Islet of Langerhans (tissue), 1 donor: ENCODE results near the gene BHLHA15.
"Not testable (repeated sequence)": the region's sequence is repeated elsewhere in the genome, so short reads cannot be mapped to it uniquely, and the experiment has no call there.

Experiments
- FAIRE-seq: peaks from one replicate; lab custom pipeline; 2011; peaks lifted over from hg19 to GRCh38; lab: Jason Lieb, UNC

The BHLHA15 gene

DNA sequence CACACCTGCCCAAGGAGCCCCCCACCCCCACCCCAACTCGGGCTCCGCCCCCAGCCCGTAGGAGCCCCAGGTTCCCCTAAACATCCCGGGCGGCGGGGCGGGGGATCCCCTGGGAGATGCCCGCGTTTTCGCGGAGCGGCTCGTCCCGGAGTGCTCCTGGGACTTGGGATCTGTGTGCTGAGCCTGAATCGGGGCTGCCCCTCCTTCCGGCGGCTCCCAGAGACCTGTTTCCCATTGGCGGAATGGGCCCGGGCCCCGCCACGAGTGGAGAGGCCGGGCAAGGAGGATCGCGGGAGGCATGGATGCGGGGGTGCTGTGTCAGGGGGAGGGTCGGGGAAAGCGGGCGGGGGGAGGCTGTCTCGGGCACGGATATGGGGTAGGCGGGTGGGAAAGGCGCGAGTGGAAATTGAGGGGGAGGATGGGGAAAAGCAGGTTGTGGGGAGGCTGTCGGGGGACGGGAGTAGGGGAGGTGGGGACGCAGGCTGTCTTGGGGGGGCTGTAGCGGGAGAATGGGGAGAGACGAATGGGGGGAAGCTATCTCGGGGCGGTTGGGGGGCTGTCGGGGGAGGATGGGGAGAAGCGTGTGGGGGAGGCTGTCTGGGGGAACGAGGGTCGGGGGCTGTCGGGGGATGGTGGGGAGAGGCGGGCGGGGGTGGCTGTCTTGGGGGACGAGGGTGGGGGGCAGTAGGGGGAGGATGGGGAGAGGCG lies 572 bp upstream of the BHLHA15 start:
- FAIRE-seq, result no peak

DNA sequence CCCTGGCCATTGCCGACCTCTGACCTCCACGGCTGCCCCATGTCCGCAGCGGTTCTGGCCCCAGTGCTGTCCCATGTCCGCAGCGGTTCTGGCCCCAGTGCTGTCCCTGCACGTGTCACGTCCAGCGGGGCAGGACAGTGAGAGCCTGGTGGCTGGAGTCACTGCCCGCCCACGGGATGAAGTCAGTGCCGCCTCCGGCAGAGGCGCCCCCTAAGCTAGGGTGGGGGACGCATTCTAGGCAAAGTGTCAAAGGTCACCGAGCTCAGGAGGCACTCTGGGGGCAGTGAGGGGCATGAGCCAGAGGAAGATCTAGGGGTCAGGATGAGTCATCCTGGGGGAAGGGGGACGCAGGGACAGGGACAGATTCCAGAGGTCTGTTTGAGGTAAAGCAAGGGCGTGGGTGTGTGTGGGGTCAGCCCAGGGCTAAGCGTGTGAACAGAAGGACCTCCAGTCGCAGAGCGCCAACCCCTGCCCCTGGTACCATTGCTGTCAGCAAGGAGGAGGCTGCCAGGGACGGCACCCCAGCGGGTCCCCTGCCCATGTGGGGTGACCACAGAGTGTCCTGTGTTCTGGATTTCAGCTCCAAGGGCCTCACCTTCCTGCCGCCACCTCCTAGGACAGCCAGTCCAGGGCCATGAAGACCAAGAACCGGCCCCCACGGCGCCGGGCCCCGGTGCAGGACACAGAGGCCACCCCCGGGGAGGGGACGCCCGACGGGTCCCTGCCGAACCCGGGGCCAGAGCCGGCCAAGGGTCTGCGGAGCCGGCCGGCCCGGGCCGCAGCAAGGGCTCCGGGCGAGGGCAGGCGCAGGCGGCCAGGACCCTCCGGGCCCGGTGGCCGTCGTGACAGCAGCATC lies 665 bp downstream of the BHLHA15 start:
- FAIRE-seq, result no peak

- FAIRE-seq, result no peak
Measured at GRCh38 chr7:98212532-98213041, 1.3 kb downstream of the BHLHA15 start.

GRCh38 chr7:98213296-98213887 lies 2.2 kb downstream of the BHLHA15 start:
- no peak for FAIRE-seq

- no peak for FAIRE-seq
Measured at GRCh38 chr7:98213888-98214810, 2.9 kb downstream of the BHLHA15 start.

DNA sequence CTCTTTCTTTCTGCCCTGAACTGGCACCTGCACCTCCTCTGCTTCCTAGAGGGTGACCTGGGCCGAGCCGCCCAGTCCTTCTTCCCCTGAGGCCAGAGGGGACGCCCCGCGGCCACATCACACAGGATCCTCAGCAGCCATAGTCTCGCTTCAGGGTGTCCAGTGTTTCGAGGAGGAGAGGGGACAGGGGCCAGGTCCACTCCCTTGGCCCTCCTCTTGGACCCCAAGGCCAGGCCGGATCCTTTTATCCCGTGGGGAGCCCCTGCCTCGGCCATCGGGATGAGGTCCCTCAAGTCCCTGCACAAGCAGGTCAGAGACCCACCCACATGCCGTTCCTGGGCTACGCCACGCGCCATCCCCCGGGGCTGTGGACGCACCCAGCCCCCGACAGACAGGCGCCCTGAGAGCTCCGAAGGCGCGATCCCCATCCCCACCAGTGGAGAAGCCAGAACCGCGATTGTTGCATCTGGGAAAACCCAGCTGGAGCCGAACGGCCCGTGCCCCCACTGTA lies 3.6 kb downstream of the BHLHA15 start:
- no peak for FAIRE-seq

DNA sequence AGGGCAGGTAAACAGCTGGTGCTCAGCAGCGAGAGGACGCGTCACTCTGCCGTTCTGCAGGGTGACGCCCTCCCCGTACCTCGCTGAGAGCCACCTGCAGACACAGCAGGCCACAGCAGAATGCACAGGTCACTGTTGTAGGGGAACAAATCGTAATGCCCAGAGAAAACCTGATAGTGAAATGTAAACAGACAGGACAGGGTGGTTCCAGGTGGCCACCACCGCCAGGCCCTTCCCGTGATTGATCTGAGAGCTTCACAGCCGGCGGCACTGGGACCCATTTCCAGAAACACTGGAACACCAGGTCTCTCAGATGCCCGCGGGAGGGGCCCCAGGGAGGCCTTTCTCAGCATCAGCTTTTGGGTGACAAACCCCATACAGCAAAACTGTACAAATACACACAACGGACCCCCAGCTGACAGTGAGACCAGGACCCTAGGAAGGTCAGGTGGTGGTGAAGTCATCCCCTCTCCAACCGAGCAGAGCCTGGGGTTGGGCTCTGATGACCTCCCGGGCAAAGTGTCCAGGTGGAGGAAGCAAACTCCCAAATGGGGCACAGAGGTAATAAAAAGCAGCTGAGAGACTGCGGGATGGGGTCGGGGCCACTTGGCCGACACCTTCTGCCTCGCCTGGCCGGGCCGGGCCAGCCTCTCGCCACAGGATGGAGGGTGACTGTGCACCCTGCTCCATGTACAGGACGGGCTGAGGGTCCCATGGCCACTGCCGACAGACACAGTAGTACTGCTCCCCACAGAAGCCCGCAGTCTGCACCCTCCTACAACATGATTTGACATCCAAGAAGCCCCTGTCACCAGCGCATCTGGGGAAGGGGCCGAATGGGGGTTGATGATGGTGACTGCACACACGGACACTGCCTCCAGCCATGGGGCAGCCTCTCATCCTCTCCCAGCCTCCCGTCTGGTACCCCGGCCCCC lies 4.6 kb downstream of the BHLHA15 start:
- no peak for FAIRE-seq

GRCh38 chr7:98216941-98217622 lies 5.8 kb downstream of the BHLHA15 start:
- no peak for FAIRE-seq

DNA sequence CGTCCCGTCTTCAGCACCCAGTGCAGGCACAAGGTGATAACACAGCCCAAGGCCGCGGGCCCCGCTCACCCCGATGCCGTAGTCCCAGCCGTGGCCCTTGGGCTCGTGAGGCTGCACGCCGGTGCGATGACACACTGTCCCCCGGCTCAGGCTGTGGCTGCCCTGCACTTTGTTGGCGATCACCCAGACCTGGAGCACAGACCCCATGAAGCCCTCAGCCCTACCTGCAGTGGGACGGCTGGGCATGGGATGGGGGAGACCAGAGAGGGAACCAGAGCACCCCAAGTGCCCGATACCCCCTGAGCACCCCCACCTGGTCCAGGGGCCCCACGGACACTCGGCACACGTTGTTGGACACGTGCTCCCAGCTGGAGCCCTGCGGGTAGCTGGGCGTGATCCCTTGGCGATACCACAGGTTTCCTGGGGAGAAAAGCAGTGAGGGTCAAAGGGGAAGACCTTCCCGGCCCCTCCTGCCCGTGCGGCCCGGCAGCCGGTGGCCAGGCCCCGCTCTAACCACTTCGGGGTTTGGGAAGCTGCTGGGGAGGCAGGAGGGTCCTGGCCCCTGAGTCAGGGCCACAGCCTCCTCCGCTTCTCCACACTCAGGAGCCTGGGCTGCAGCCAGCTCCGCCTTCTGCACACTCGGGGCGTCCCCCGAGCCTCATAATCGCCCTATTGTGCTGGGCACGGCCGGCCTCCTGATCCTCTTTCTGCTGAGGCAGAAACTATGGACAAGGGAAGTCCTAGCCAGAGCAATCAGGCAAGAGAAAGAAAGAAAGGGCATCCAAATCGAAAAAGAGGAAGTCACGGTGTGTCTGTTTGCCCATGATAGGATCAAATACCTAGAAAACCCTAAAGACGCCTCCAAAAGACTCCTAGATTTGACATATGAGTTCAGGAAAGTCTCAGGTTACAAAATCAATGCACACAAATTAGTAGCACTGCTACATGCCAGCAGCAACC lies 6.7 kb downstream of the BHLHA15 start:
- FAIRE-seq, result no peak

GRCh38 chr7:98219382-98219781 lies 8.1 kb downstream of the BHLHA15 start:
- not testable (repeated sequence) for FAIRE-seq

DNA sequence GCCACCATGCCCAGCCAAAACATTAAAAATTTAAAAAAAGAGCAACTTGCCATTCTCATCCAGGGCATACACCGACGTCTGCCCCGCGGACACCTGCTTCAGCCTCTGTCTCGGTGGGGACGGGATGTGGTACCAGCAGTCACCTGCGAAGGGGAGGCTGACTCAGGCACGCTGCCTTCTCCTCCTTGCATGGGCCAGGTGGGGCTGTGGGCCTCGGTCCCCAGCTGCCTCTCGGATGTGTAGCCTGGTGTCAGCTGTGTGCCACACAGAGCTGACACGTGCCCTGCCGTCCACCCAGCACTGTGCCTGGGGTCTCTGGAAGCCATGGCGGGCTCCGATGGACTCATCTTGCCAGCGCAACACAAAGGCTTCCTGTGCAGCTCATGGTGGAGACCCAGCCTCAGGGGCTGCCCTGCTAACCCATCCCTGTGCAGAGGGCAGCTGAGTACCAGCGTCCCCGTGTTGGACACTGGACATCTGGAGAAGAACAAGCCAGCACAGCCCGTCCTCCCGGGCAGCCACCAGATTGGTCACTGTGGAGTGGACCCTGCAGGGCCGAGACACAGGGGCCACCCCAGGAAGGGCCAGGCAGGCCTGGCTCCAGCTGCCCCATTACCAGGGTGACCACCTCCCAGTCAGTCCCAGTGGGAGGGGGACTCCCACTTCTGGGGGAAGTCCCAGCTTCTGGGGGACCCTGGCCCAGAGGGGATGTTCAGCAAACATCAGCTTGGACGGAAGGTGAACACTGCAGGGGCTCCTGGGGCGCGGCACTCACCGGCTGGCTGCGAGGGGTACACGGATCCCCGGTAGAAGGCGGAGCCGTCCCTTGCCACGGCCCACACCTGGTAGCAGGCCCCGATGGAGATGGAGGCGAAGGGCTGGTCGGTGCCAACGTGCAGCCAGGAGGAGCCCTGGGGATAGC lies 10.6 kb downstream of the BHLHA15 start:
- FAIRE-seq, result no peak

- FAIRE-seq, result no peak
Measured at GRCh38 chr7:98222533-98223195, 11.4 kb downstream of the BHLHA15 start.

DNA sequence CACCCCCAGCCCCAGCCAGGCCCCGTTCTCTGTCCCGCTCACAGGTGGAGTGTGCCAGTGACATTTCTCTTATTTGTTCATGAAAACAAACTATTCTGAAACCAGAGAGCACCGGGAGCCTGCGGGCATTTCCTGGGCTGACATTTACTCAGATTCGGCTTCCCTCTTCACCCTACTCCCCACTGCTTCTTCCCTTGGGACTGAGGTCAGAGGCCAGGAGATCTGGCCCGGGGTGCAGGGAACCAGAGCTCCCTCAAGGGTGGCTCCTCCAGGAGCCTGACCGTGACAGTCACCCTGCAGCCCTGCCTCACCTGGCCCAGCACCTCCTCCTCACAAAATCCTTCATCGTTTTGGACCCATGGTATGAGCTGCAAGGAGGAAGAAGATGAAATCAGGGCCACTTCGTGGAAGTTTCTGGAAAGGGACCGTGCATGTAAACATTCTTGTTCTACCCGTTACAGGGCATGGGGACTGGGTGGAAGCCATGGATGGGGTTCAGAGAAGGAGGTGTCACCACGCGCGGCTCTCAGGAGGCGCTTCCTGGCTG lies 12.2 kb downstream of the BHLHA15 start:
- no peak for FAIRE-seq

GRCh38 chr7:98223898-98224700 lies 12.9 kb downstream of the BHLHA15 start:
- FAIRE-seq, result no peak

- no peak for FAIRE-seq
Measured at GRCh38 chr7:98224701-98225181, 13.5 kb downstream of the BHLHA15 start.
